HEK293 (cell line): ENCODE measurements around the gene TOMM34.

Experiments
- AEBP2 ChIP-seq: fragments of 450-650 bp; formaldehyde crosslinking; IDR thresholded peaks from 2 replicates; pipeline ENCODE4 v1.5.1; 2016; ENCODE audit warnings: missing biosample characterization, missing genetic modification characterization, borderline replicate concordance
- FEZF1 ChIP-seq: fragments of 450-650 bp; formaldehyde crosslinking; IDR thresholded peaks from 2 replicates; pipeline ENCODE4 v1.5.1; 2016; ENCODE audit warnings: missing biosample characterization, missing genetic modification characterization
- GLI4 ChIP-seq: fragments of 450-650 bp; formaldehyde crosslinking; IDR thresholded peaks from 2 replicates; pipeline ENCODE4 v1.5.1; 2016; ENCODE audit warnings: missing biosample characterization, missing genetic modification characterization
- KLF1 ChIP-seq: fragments of 450-650 bp; formaldehyde crosslinking; IDR thresholded peaks from 2 replicates; pipeline ENCODE4 v1.5.1; 2016; ENCODE audit warnings: missing biosample characterization, missing genetic modification characterization
- KLF10 ChIP-seq: fragments of 450-650 bp; IDR thresholded peaks from 2 replicates; pipeline ENCODE4 v1.5.1; 2018; ENCODE audit warnings: missing biosample characterization, mild to moderate bottlenecking, missing genetic modification characterization
- KLF7 ChIP-seq: fragments of 450-650 bp; formaldehyde crosslinking; IDR thresholded peaks from 2 replicates; pipeline ENCODE4 v1.5.1; 2016; ENCODE audit warnings: missing biosample characterization, missing genetic modification characterization, borderline replicate concordance
- KLF8 ChIP-seq: fragments of 450-650 bp; formaldehyde crosslinking; IDR thresholded peaks from 2 replicates; pipeline ENCODE4 v1.5.1; 2016; ENCODE audit warnings: missing biosample characterization, missing genetic modification characterization
- KLF9 ChIP-seq: fragments of 450-650 bp; formaldehyde crosslinking; IDR thresholded peaks from 2 replicates; pipeline ENCODE4 v1.5.1; 2016; ENCODE audit warnings: missing biosample characterization, missing genetic modification characterization, low read depth
- MYNN ChIP-seq: fragments of 450-650 bp; formaldehyde crosslinking; IDR thresholded peaks from 2 replicates; pipeline ENCODE4 v1.5.1; 2016; ENCODE audit warnings: missing biosample characterization, missing genetic modification characterization, borderline replicate concordance
- MZF1 ChIP-seq: fragments of 450-650 bp; formaldehyde crosslinking; IDR thresholded peaks from 2 replicates; pipeline ENCODE4 v1.5.1; 2017; ENCODE audit warnings: missing biosample characterization, missing genetic modification characterization, borderline replicate concordance
- OSR2 ChIP-seq: fragments of 450-650 bp; formaldehyde crosslinking; IDR thresholded peaks from 2 replicates; pipeline ENCODE4 v1.5.1; 2016; ENCODE audit warnings: missing biosample characterization, missing genetic modification characterization
- REPIN1 ChIP-seq: fragments of 450-650 bp; formaldehyde crosslinking; IDR thresholded peaks from 2 replicates; pipeline ENCODE4 v1.5.1; 2017; ENCODE audit warnings: missing biosample characterization, missing genetic modification characterization, low read depth
- SALL2 ChIP-seq: fragments of 450-650 bp; formaldehyde crosslinking; IDR thresholded peaks from 2 replicates; pipeline ENCODE4 v1.5.0; 2017; ENCODE audit warnings: missing biosample characterization, mild to moderate bottlenecking, missing genetic modification characterization, borderline replicate concordance
- SCRT1 ChIP-seq: fragments of 450-650 bp; formaldehyde crosslinking; IDR thresholded peaks from 2 replicates; pipeline ENCODE4 v1.5.1; 2016; ENCODE audit warnings: missing biosample characterization, missing genetic modification characterization, borderline replicate concordance
- YY1 ChIP-seq: fragments of 450-650 bp; formaldehyde crosslinking; IDR thresholded peaks from 2 replicates; pipeline ENCODE4 v1.5.1; 2018; ENCODE audit warnings: missing biosample characterization, missing genetic modification characterization
- ZBTB20 ChIP-seq: fragments of 450-650 bp; formaldehyde crosslinking; IDR thresholded peaks from 2 replicates; pipeline ENCODE4 v1.5.1; 2016; ENCODE audit warnings: missing biosample characterization, missing genetic modification characterization
- ZBTB48 ChIP-seq: fragments of 450-650 bp; formaldehyde crosslinking; IDR thresholded peaks from 2 replicates; pipeline ENCODE4 v1.5.1; 2016; ENCODE audit warnings: missing biosample characterization, missing genetic modification characterization
- ZFP69B ChIP-seq: fragments of 450-650 bp; formaldehyde crosslinking; IDR thresholded peaks from 2 replicates; pipeline ENCODE4 v1.5.1; 2016; ENCODE audit warnings: missing biosample characterization, missing genetic modification characterization
- ZNF133 ChIP-seq: fragments of 450-650 bp; formaldehyde crosslinking; IDR thresholded peaks from 2 replicates; pipeline ENCODE4 v1.5.1; 2016; ENCODE audit warnings: missing biosample characterization, missing genetic modification characterization
- ZNF138 ChIP-seq: fragments of 450-650 bp; formaldehyde crosslinking; IDR thresholded peaks from 2 replicates; pipeline ENCODE4 v1.5.1; 2016; ENCODE audit warnings: missing biosample characterization, missing genetic modification characterization, borderline replicate concordance
- ZNF174 ChIP-seq: fragments of 450-650 bp; formaldehyde crosslinking; IDR thresholded peaks from 2 replicates; pipeline ENCODE4 v1.5.0; 2017; ENCODE audit warnings: missing biosample characterization, mild to moderate bottlenecking, missing genetic modification characterization
- ZNF202 ChIP-seq: fragments of 450-650 bp; formaldehyde crosslinking; IDR thresholded peaks from 2 replicates; pipeline ENCODE4 v1.5.1; 2016; ENCODE audit warnings: missing biosample characterization, missing genetic modification characterization, borderline replicate concordance
- ZNF211 ChIP-seq: fragments of 450-650 bp; formaldehyde crosslinking; IDR thresholded peaks from 2 replicates; pipeline ENCODE4 v1.5.1; 2016; ENCODE audit warnings: low read depth, missing biosample characterization, missing genetic modification characterization
- ZNF23 ChIP-seq: fragments of 450-650 bp; formaldehyde crosslinking; IDR thresholded peaks from 2 replicates; pipeline ENCODE4 v1.5.1; 2016; ENCODE audit warnings: missing biosample characterization, missing genetic modification characterization, borderline replicate concordance
- ZNF239 ChIP-seq: fragments of 450-650 bp; formaldehyde crosslinking; IDR thresholded peaks from 2 replicates; pipeline ENCODE4 v1.5.1; 2016; ENCODE audit warnings: missing biosample characterization, missing genetic modification characterization
- ZNF302 ChIP-seq: fragments of 450-650 bp; formaldehyde crosslinking; IDR thresholded peaks from 2 replicates; pipeline ENCODE4 v1.5.1; 2016; ENCODE audit warnings: missing biosample characterization, missing genetic modification characterization, low read depth
- ZNF362 ChIP-seq: fragments of 450-650 bp; formaldehyde crosslinking; IDR thresholded peaks from 2 replicates; pipeline ENCODE4 v1.5.1; 2016; ENCODE audit warnings: missing biosample characterization, missing genetic modification characterization
- ZNF391 ChIP-seq: fragments of 450-650 bp; formaldehyde crosslinking; IDR thresholded peaks from 2 replicates; pipeline ENCODE4 v1.5.1; 2016; ENCODE audit warnings: low read depth, missing biosample characterization, missing genetic modification characterization, borderline replicate concordance
- ZNF449 ChIP-seq: fragments of 450-650 bp; formaldehyde crosslinking; IDR thresholded peaks from 2 replicates; pipeline ENCODE4 v1.5.1; 2017; ENCODE audit warnings: missing biosample characterization, mild to moderate bottlenecking, missing genetic modification characterization, moderate library complexity
- ZNF548 ChIP-seq: fragments of 450-650 bp; formaldehyde crosslinking; IDR thresholded peaks from 2 replicates; pipeline ENCODE4 v1.5.1; 2016; ENCODE audit warnings: missing biosample characterization, missing genetic modification characterization
- ZNF580 ChIP-seq: fragments of 450-650 bp; formaldehyde crosslinking; IDR thresholded peaks from 2 replicates; pipeline ENCODE4 v1.5.1; 2016; ENCODE audit warnings: missing biosample characterization, missing genetic modification characterization
- ZNF624 ChIP-seq: fragments of 450-650 bp; formaldehyde crosslinking; IDR thresholded peaks from 2 replicates; pipeline ENCODE4 v1.5.1; 2017; ENCODE audit warnings: missing biosample characterization, missing genetic modification characterization
- ZNF654 ChIP-seq: fragments of 450-650 bp; formaldehyde crosslinking; IDR thresholded peaks from 2 replicates; pipeline ENCODE4 v1.5.1; 2016; ENCODE audit warnings: low read depth, missing biosample characterization, missing genetic modification characterization
- ZNF670 ChIP-seq: fragments of 450-650 bp; formaldehyde crosslinking; IDR thresholded peaks from 2 replicates; pipeline ENCODE4 v1.5.1; 2016; ENCODE audit warnings: missing biosample characterization, missing genetic modification characterization, low read depth
- ZNF768 ChIP-seq: fragments of 450-650 bp; formaldehyde crosslinking; IDR thresholded peaks from 2 replicates; pipeline ENCODE4 v1.5.1; 2018; ENCODE audit warnings: missing biosample characterization, mild to moderate bottlenecking, missing genetic modification characterization
- ZNF791 ChIP-seq: fragments of 450-650 bp; formaldehyde crosslinking; IDR thresholded peaks from 2 replicates; pipeline ENCODE4 v1.5.1; 2016; ENCODE audit warnings: missing biosample characterization, missing genetic modification characterization
- ZNF837 ChIP-seq: fragments of 450-650 bp; formaldehyde crosslinking; IDR thresholded peaks from 2 replicates; pipeline ENCODE4 v1.5.1; 2016; ENCODE audit warnings: missing biosample characterization, missing genetic modification characterization
- ZSCAN18 ChIP-seq: fragments of 450-650 bp; formaldehyde crosslinking; IDR thresholded peaks from 2 replicates; pipeline ENCODE4 v1.5.1; 2016; ENCODE audit warnings: missing biosample characterization, missing genetic modification characterization

The TOMM34 gene

GRCh38 chr20:44973053-44973452 lies 12.9 kb upstream of the TOMM34 start (continued):
- no peak for TF ChIP-seq ZNF837 (tag by site-specific recombination)
- TF ChIP-seq YY1, result no peak
- TF ChIP-seq KLF9 (tag by site-specific recombination), result no peak
- TF ChIP-seq ZNF133 (tag by site-specific recombination), result no peak
- TF ChIP-seq ZNF302 (tag by site-specific recombination), result no peak
- TF ChIP-seq FEZF1 (tag by site-specific recombination), result peak; percentile 95
- no peak for TF ChIP-seq AEBP2 (tag by site-specific recombination)
- TF ChIP-seq SALL2, result no peak
- TF ChIP-seq ZSCAN18 (tag by site-specific recombination), result no peak
- no peak for TF ChIP-seq REPIN1 (tag by site-specific recombination)
- TF ChIP-seq ZNF791 (tag by site-specific recombination), result no peak
- TF ChIP-seq KLF7, result no peak
- no peak for TF ChIP-seq MYNN (tag by site-specific recombination)
- TF ChIP-seq ZNF23 (tag by site-specific recombination), result no peak
- no peak; the same call in 1 of the 2 replicates for TF ChIP-seq MZF1 (tag by site-specific recombination)
- no peak for TF ChIP-seq GLI4
- peak; percentile 51; the same call in 1 of the 2 replicates for TF ChIP-seq KLF8
- no peak for TF ChIP-seq ZNF138 (tag by site-specific recombination)
- TF ChIP-seq ZNF548 (tag by site-specific recombination), result no peak
- TF ChIP-seq ZNF449 (tag by site-specific recombination), result 0 out of 2 replicates have a peak, but pooled peaks have one; percentile 16
- TF ChIP-seq OSR2 (tag by site-specific recombination), result peak; percentile 87
- TF ChIP-seq ZNF239, result no peak
- TF ChIP-seq ZNF174 (tag by site-specific recombination), result no peak
- 0 out of 2 replicates have a peak, but pooled peaks have one; percentile 23 for TF ChIP-seq ZFP69B (tag by site-specific recombination)
- no peak for TF ChIP-seq ZNF362
- TF ChIP-seq ZNF768 (tag by site-specific recombination), result no peak
- TF ChIP-seq ZBTB48 (tag by site-specific recombination), result no peak
- TF ChIP-seq SCRT1 (tag by site-specific recombination), result no peak
- TF ChIP-seq ZNF580, result peak; percentile 82
- no peak for TF ChIP-seq ZNF202
- TF ChIP-seq ZNF670 (tag by site-specific recombination), result no peak
- TF ChIP-seq ZBTB20 (tag by site-specific recombination), result no peak
- no peak for TF ChIP-seq ZNF211 (tag by site-specific recombination)
- 0 out of 2 replicates have a peak, but pooled peaks have one; percentile 50 for TF ChIP-seq KLF10 (tag by site-specific recombination)
- TF ChIP-seq ZNF654 (tag by site-specific recombination), result peak; percentile 3; the same call in 1 of the 2 replicates
- no peak for TF ChIP-seq KLF1 (tag by site-specific recombination)
- no peak for TF ChIP-seq ZNF624 (tag by site-specific recombination)
- no peak for TF ChIP-seq ZNF391
